ENCODE measurements around the gene BGN.

Gene BGN

GRCh38 chrX:153458476-153458875, 36.3 kb upstream of the BGN start:
- no peak for DNase-seq (ENCODE audit: low read depth, low spot score)
- TF ChIP-seq CTCF (IDR thresholded peaks at IDR 0.05; ENCODE audit: insufficient read depth, low read length, missing control alignments) = no peak
- CTCF ChIA-PET = interaction anchor here (0.8 to 5.9 kb wide), 5 partner anchors 32 to 517 kb away, joined by 3 to 71 read pairs (median 3); partner anchors contain the start of gene BGN
- no peak overlapping the region for H3K4me3 ChIP-seq (ENCODE audit: low read depth, low read length)
- POLR2A ChIA-PET = no interaction called here

DNA sequence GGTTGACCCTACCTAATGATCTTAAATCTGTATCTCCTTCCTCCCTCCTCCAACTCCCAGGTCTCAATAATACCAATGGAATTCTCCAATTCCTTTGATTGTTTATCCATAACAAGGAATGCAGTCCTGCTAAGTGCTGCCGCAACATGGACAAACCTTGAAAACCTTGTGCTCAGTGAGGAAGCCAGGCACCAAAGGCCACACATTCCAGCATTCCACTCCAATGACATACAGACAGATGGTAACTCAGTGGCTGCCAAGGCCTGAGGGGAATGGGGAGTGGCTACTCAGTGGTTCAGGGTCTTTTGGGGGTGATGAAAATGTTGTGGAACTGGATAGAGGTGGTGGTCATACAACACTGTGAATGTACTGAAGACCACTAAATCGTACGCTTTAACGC, 34.8 kb upstream of the BGN start:
- ChIA-PET POLR2A (interaction anchor here (0.9 kb wide), 1 partner anchor 518 kb away, joined by 3 read pairs; no protein-coding TSS in a partner anchor), CTCF (interaction anchor here (0.9 to 5.9 kb wide), 9 partner anchors 8 to 427 kb away, joined by 3 to 71 read pairs (median 6); partner anchors contain the start of genes BGN and HAUS7)
- H3K4me3 ChIP-seq (ENCODE audit: low read depth, low read length) = no peak overlapping the region
- peak; percentile 24 for DNase-seq (ENCODE audit: low read depth, low spot score)
- TF ChIP-seq CTCF (IDR thresholded peaks at IDR 0.05; ENCODE audit: insufficient read depth, low read length, missing control alignments) = peak; percentile 2

GRCh38 chrX:153460826-153461225, 34.0 kb upstream of the BGN start:
- H3K4me3 ChIP-seq (ENCODE audit: low read depth, low read length) = no peak overlapping the region
- POLR2A ChIA-PET = interaction anchor here (0.5 to 0.9 kb wide), 2 partner anchors 519 to 1267 kb away, joined by 3 read pairs; no protein-coding TSS in a partner anchor
- CTCF ChIA-PET = interaction anchor here (0.6 to 5.9 kb wide), 17 partner anchors 8 to 502 kb away, joined by 3 to 71 read pairs (median 4); partner anchors contain the start of genes BGN and HAUS7
- DNase-seq (ENCODE audit: low read depth, low spot score) = no peak
- peak; percentile 74 for TF ChIP-seq CTCF (IDR thresholded peaks at IDR 0.05; ENCODE audit: insufficient read depth, low read length, missing control alignments)

DNA sequence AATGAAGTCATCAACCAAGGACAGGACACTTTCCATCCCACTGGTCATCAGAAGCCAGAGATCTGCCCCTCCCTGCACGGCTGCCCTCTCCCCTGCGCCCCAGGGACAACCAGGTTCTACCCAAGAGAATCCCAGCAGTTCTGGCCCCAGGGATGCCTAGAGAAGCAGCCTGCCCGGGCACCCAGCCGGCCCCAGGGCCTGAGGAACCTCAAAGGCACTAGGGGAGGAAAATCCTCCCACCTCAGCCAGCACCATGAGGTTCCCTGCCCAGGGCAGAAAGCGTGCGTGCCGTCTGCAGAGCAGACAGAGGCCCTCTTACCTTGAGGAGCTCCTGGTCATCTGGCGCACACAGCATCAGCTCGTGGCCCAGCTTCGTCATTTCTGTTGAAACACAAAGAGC, 32.5 kb upstream of the BGN start:
- TF ChIP-seq CTCF (IDR thresholded peaks at IDR 0.05; ENCODE audit: insufficient read depth, low read length, missing control alignments) = no peak
- CTCF ChIA-PET = interaction anchor here (2.3 to 5.9 kb wide), 3 partner anchors 9 to 46 kb away, joined by 21 to 71 read pairs (median 21); partner anchors contain the start of genes BGN and HAUS7
- POLR2A ChIA-PET = no interaction called here
- no peak for DNase-seq (ENCODE audit: low read depth, low spot score)
- H3K4me3 ChIP-seq (ENCODE audit: low read depth, low read length) = no peak overlapping the region

DNA sequence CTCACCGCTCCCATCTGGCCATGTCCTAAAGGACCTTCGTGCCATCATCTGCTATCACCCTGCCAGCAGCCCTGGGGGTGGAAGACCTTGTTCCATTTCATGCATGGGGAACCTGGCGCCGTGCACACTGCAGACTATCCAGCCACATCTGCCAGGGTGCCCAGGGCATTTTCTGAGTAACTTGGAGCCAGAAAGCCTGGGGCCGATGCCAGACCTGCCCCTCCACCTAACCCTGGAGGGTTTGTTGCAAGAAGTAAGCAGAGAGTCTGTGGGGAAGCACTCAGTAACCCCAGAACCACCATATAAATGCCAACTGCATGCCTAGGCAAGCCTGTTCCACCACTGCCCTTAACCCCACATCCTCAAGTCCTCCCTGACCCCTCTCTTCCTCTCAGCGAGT, 31.7 kb upstream of the BGN start:
- no peak for DNase-seq (ENCODE audit: low read depth, low spot score)
- POLR2A ChIA-PET = no interaction called here
- no peak for TF ChIP-seq CTCF (IDR thresholded peaks at IDR 0.05; ENCODE audit: insufficient read depth, low read length, missing control alignments)
- CTCF ChIA-PET = interaction anchor here (3.0 to 5.9 kb wide), 2 partner anchors 31 to 45 kb away, joined by 21 to 71 read pairs; partner anchors contain the start of gene BGN
- no peak overlapping the region for H3K4me3 ChIP-seq (ENCODE audit: low read depth, low read length)

- TF ChIP-seq CTCF (IDR thresholded peaks at IDR 0.05; ENCODE audit: insufficient read depth, low read length, missing control alignments) = no peak
- POLR2A ChIA-PET = no interaction called here
- no peak for DNase-seq (ENCODE audit: low read depth, low spot score)
- H3K4me3 ChIP-seq (ENCODE audit: low read depth, low read length) = no peak overlapping the region
- CTCF ChIA-PET = interaction anchor here (1.5 kb wide), 1 partner anchor 44 kb away, joined by 4 read pairs; no protein-coding TSS in a partner anchor
These were observed 31.2 kb upstream of the BGN start for GRCh38 chrX:153463556-153463955.

Data from AG04449 (cell line).